ENCODE results near the gene PRKCG.
"Not testable (repeated sequence)": the region's sequence is repeated elsewhere in the genome, so short reads cannot be mapped to it uniquely, and the experiment has no call there.

The PRKCG gene

DNA sequence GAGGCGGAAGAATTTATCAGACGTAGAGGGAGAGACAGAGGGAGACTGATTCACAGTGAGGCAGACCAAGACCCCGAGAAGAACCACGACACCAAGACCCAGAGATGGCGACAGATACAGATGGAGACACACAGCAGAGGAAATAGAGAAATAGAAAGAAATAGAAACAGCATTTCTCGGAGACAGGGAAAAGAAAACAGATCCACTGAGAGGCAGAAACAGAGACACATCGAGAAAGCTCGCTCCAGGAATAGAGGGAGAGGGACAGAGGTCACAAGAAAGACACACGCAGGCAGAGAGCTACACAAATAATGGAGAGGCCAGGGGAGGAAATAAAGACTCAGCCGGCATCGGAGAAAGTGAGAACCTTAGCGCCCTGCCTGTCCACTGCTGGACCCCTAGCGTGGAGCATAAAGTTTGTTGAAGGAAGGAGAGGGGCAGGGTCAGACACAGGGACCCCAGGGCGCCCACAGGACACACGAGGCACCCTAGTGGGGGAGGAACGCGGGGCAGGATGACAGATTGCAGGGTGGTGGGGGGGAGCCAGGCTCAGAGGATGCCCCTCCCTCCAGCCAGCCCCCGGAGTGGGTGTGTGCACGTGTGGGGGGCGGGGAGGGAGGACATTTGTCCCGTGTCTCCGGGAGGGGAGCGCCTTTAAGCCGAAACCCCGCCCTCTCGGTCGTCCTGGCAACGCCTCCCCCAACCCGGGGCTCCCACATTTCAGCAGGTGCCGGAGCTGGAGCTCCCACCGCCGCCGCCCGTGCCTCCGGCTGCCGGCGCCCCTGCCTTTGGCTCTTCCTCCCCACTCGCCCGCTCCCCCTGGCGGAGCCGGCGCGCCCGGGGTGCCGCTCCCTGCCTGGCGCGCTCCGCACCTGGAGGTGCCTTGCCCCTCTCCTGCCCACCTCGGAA is at the start of gene PRKCG:
PRKCG (plus strand) TSS at position 716 of the 909 bp plus-strand sequence. CDS start 298 bp downstream, outside the sequence.
- in situ Hi-C loops (cut with HindIII; ENCODE audit: low pct_unique_long_range_greater_than_20kb, low sequenced_read_pairs), result no loop called here
- peak in 1 of 2 experiments; percentile 61 for DNase-seq (ENCODE audit: low read depth in 1 of 2, low spot score in 1 of 2)

DNA sequence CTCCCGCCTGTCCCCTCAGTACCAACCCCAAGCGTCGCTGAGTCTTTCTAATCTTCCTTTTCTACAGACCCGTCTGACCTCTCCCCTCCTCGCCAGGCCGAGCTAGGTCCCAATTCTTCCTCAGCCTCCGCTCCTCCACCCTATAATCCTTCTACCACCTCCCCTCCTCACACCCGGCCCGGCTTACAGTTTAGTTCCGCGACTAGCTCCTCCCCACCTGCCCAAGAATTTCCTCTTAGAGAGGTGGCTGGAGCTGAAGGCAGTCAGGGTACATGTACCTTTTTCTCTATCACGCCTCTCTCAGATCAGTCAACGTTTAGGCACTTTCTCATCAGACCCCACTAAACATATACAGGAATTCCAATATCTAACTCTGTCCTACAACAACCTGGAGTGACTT is 49.1 kb upstream of the PRKCG start:
- DNase-seq (ENCODE audit: low read depth in 1 of 2, low spot score in 1 of 2); in situ Hi-C loops (cut with HindIII; ENCODE audit: low pct_unique_long_range_greater_than_20kb, low sequenced_read_pairs): not testable (repeated sequence)

More for the DNA sequence above, at the start of gene PRKCG:
- TF ChIP-seq JUND (IDR thresholded peaks at IDR 0.05; ENCODE audit: low read depth), result no peak

DNA sequence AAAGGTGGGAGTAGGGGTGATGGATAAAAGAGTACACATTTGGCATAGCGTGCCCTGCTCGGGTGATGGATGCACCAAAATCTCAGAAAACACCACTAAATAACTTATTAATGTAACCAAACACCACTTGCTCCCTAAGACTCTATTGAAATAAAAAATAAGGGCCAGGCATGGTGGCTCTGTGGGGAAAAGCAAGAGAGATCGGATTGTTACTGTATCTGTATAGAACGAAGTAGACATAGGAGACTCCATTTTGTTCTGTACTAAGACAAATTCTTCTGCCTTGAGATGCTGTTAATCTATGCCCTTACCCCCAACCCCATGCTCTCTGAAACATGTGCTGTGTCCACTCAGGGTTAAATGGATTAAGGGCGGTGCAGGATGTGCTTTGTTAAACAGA is 43.6 kb upstream of the PRKCG start:
- in situ Hi-C loops (cut with HindIII; ENCODE audit: low pct_unique_long_range_greater_than_20kb, low sequenced_read_pairs); DNase-seq (ENCODE audit: low read depth in 1 of 2, low spot score in 1 of 2): not testable (repeated sequence)

DNA sequence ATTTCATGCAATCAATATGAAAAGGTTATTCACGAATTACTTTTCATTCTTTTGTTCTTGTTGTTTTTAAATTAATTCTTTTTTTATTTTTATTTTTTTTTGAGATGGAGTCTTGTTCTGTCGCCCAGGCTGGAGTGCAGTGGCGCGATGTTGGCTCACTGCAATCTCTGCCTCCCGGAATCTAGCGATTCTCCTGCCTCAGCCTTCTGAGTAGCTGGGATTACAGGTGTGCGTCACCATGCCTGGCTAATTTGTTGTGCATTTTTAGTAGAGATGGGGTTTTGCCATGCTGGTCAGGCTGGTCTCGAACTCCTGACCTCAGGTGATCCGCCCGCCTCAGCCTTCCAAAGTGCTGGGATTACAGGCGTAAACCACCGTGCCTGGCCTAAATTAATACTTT is 41.8 kb upstream of the PRKCG start:
- in situ Hi-C loops (cut with HindIII; ENCODE audit: low pct_unique_long_range_greater_than_20kb, low sequenced_read_pairs); DNase-seq (ENCODE audit: low read depth in 1 of 2, low spot score in 1 of 2): not testable (repeated sequence)

DNA sequence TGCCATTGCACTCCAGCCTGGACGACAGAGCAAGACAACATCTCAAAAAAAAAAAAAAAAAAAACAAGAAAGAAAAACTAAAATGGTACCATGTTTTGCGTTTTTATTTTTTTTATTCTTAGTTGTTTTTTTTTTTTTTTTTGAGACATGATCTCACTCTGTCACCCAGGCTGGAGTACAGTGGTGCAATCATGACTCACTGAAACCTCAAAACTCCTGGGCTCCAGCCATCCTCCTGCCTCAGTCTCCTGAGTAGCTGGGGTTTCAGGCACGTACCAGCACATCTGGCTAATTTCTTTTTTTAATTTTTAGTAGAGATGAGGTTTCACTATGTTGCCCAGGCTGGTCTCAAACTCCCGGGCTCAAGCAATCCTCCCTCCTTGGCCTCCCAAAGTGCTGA is 41.1 kb upstream of the PRKCG start:
- DNase-seq (ENCODE audit: low read depth in 1 of 2, low spot score in 1 of 2); in situ Hi-C loops (cut with HindIII; ENCODE audit: low pct_unique_long_range_greater_than_20kb, low sequenced_read_pairs): not testable (repeated sequence)

DNA sequence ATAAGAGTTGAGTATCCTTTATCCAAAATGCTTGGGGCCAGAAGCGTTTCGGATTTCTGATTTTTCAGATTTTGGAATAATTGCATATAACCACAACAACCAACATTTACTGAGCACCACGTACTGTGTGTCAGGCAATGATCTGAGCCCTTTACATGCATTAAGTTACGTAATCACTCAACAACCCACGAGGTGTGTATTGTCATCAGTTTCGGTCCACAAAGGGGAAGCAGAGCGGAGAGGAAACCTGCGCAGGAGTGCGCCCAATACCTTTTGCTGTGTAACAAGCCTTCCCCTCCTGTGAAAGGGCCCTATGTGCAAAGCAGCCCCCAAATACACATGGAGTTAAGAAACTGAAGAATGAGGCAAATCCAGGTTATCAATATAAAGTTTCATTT is 37.1 kb upstream of the PRKCG start:
- no peak for TF ChIP-seq JUND (IDR thresholded peaks at IDR 0.05; ENCODE audit: low read depth)
- no peak for DNase-seq (ENCODE audit: low read depth in 1 of 2, low spot score in 1 of 2)
- in situ Hi-C loops (cut with HindIII; ENCODE audit: low pct_unique_long_range_greater_than_20kb, low sequenced_read_pairs), result no loop called here

DNA sequence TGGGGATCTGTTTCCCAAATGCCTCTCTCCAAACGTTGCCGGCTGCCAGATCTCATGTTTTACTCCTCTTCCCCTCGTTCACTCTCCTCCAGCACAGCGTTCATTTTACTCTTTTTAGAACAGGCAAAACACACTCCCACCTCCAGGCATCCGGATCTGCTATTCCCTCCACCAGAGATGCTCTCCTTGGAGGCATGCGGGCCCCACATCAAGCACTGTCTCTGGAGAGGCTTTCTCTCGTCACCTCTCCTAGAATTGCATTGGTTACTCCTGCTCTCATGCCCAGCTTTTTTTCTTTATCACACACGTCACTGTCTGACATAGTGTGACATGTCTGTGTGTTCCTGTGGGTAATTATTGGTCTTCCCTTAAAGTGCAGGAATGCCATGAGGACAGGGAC is 34.4 kb upstream of the PRKCG start:
- in situ Hi-C loops (cut with HindIII; ENCODE audit: low pct_unique_long_range_greater_than_20kb, low sequenced_read_pairs), result no loop called here
- no peak for DNase-seq (ENCODE audit: low read depth in 1 of 2, low spot score in 1 of 2)
- TF ChIP-seq JUND (IDR thresholded peaks at IDR 0.05; ENCODE audit: low read depth), result no peak

DNA sequence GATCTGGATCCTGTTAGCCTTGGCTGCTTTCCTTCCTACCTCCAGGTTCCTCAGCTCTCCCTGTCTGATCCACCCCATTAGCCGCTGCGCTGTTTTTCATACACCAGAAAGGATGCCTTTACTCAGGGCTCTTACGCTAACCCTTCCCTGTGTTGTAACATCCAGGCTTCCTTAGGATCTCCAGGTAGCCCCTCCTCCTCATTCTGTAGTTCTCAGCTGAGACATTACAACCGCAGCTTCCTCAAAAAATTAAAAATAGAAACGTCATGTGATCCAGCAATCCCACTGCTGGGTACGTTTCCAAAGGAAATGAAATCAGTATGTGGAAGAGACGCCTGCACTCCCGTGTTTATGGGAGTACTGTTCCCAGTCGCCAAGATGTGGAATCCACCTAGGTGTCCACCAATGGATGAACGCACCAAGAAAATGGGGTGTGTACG is 32.7 kb upstream of the PRKCG start:
- DNase-seq (ENCODE audit: low read depth in 1 of 2, low spot score in 1 of 2), result no peak
- no peak for TF ChIP-seq JUND (IDR thresholded peaks at IDR 0.05; ENCODE audit: low read depth)

DNA sequence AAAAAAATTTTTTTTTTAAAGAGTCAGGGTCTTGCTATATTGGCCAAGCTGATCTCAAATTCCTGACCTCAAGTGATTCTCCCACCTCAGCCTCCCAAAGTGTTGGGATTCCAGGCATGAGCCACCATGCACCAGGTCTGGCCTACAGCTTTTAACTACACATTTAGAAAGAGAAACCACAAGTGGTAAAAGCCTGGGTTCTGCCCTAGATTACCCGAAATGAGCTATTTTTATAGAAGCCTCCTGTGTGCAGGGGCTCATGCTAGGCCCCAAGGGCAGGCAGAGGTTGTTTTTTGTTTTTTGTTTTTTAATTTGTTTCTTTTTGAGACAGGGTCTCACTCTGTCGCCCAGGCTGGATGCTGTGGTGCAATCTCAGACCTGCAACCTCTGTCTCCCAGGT is 28.3 kb upstream of the PRKCG start:
- in situ Hi-C loops (cut with HindIII; ENCODE audit: low pct_unique_long_range_greater_than_20kb, low sequenced_read_pairs), result no loop called here
- TF ChIP-seq JUND (IDR thresholded peaks at IDR 0.05; ENCODE audit: low read depth), result no peak
- DNase-seq (ENCODE audit: low read depth in 1 of 2, low spot score in 1 of 2), result no peak

More for the DNA sequence above, 32.7 kb upstream of the PRKCG start:
- in situ Hi-C loops (cut with HindIII; ENCODE audit: low pct_unique_long_range_greater_than_20kb, low sequenced_read_pairs), result no loop called here

DNA sequence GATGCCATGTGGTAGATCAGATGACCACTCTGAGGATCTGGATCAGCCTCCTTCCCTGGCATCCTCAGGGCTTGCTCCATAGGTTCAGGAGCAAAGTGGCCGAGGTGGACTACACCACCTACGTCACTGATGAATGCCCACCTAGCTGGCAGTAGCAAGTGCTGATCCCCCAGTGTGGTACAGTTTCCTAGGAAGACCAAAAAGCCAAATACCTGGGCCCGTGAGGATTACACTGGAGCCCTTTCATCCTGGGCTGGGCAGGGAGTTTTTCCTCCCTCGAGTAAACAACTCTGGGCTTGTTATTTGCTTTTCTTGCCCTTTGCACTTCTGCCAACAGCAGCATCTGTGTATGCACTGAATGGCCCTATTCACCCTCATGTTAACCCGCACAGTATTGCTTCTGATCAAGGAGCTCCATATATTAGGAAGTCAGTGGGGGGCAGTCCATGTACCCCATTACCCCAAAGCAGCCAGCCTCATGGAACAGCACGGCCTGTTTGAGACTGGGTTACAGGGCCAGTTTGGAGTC is 17.6 kb upstream of the PRKCG start:
- in situ Hi-C loops (cut with HindIII; ENCODE audit: low pct_unique_long_range_greater_than_20kb, low sequenced_read_pairs), result no loop called here
- peak in 1 of 2 experiments; percentile 41 for DNase-seq (ENCODE audit: low read depth in 1 of 2, low spot score in 1 of 2)
- TF ChIP-seq JUND (IDR thresholded peaks at IDR 0.05; ENCODE audit: low read depth), result no peak

DNA sequence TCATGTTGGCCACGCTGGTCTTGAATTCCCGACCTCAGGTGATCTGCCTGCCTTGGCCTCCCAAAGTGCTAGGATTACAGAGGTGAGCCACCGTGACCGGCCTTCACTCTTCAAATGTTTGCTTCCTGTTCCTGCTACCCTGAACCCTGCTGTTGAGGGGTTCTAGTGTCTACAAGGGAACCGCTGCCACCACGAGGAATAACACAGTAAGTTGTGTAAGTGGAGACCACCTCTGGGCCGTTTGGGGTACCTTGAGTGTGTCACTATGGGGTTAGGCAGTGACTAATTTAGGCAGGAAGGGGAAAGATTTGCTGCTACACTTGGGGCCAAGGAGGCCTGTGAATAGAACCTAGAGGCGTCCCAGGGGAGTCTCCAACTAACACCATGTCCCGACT is 16.5 kb upstream of the PRKCG start:
- in situ Hi-C loops (cut with HindIII; ENCODE audit: low pct_unique_long_range_greater_than_20kb, low sequenced_read_pairs), result no loop called here
- no peak for TF ChIP-seq JUND (IDR thresholded peaks at IDR 0.05; ENCODE audit: low read depth)
- DNase-seq (ENCODE audit: low read depth in 1 of 2, low spot score in 1 of 2), result no peak

DNA sequence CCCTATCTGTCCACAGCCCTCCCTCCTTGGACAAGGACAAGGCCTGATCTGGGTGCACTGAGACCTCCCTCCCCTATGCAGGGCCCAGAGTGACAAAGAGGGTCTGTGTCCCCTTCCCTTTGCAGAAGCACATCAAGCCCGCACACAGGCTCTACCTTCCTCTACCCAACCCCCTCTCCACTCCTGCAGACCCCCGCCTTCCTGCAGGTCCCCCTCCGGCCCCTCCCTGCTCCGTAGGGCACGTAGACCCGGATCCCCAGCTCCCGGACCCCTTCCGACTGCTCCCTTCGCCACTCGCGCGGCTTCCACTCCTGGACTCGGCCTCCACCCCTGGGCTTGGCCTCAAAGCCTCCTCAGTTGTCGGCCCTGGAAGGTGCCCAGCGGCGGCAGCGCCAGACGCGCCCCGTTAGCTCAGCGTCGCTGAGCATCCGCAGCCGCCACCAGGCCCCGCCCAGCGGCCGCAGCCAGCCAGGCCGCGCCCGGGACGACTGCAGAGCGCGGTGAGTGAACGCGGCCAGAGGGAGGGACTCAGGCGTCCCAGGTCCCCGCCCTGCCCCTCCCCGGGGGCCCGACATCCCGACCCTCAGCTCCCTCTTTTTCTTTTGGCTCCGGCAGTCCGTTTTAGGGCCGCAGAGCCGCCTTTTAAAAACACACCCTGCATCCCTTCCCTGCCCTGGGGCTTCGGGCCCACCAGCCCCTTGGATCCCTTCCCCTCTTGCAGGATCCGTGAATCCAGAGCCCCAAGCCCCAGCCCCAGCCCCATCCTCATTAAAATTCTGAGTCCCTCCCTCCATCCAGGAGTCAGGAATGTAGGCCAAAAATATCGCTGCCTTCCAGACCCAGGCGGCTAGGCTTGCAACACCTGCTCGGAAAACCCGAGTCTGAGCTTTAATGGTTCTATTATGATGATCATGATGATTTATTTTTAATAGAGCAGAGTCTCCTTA is 15.8 kb upstream of the PRKCG start:
- DNase-seq (ENCODE audit: low read depth in 1 of 2, low spot score in 1 of 2), result peak; percentile 55 to 57
- no peak for TF ChIP-seq JUND (IDR thresholded peaks at IDR 0.05; ENCODE audit: low read depth)
- in situ Hi-C loops (cut with HindIII; ENCODE audit: low pct_unique_long_range_greater_than_20kb, low sequenced_read_pairs), result no loop called here

DNA sequence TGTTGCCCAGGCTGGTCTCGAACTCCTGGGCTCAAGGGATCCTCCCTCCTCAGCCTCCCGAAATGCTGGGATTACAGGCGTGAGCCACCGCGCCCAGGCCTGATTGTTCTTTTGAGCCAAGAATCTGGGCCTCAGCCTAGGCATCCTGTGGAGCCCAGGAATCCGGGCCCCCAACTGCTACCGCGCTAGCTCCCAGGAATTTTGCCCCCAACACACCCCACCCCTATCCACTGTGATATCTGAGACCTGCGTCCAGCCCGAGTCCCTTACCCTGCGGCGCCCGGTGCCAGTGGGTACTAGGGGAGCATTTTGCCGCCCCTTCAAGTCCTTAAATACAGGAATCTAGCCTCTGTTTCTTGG is 15.2 kb upstream of the PRKCG start:
- no peak for TF ChIP-seq JUND (IDR thresholded peaks at IDR 0.05; ENCODE audit: low read depth)
- in situ Hi-C loops (cut with HindIII; ENCODE audit: low pct_unique_long_range_greater_than_20kb, low sequenced_read_pairs), result no loop called here
- no peak for DNase-seq (ENCODE audit: low read depth in 1 of 2, low spot score in 1 of 2)

Data from T47D (cell line).